GM19438 (cell line): ENCODE results near the gene GLCCI1.
"Not testable (repeated sequence)": the region's sequence is repeated elsewhere in the genome, so short reads cannot be mapped to it uniquely, and the experiment has no call there.

Experiments
- ATAC-seq: cut with Tn5 transposase; IDR thresholded peaks from one replicate; pipeline ENCODE4 v1.9.1; 2021; ENCODE audit warnings: low read depth; ENCODE audit not compliant: unreplicated experiment

The GLCCI1 gene

GRCh38 chr7:8042796-8043535 lies 74.4 kb downstream of the GLCCI1 start:
- ATAC-seq = no peak

- ATAC-seq = no peak
These were observed 76.3 kb downstream of the GLCCI1 start for GRCh38 chr7:8044761-8045430.

GRCh38 chr7:8048067-8048466 lies 79.5 kb downstream of the GLCCI1 start:
- not testable (repeated sequence) for ATAC-seq

GRCh38 chr7:8051373-8051772 lies 82.8 kb downstream of the GLCCI1 start:
- ATAC-seq = no peak

GRCh38 chr7:8051998-8052397 lies 83.4 kb downstream of the GLCCI1 start:
- no peak for ATAC-seq

GRCh38 chr7:8052824-8053223 lies 84.2 kb downstream of the GLCCI1 start:
- no peak for ATAC-seq

- ATAC-seq = no peak
These were observed 87.8 kb downstream of the GLCCI1 start for GRCh38 chr7:8056439-8056838.

GRCh38 chr7:8057566-8057965 lies 89.0 kb downstream of the GLCCI1 start:
- ATAC-seq = no peak

- no peak for ATAC-seq
These were observed 89.7 kb downstream of the GLCCI1 start for GRCh38 chr7:8058322-8058721.

GRCh38 chr7:8058852-8059251 lies 90.3 kb downstream of the GLCCI1 start:
- no peak for ATAC-seq

GRCh38 chr7:8060241-8060640 lies 91.6 kb downstream of the GLCCI1 start:
- no peak for ATAC-seq

- not testable (repeated sequence) for ATAC-seq
These were observed 94.7 kb downstream of the GLCCI1 start for GRCh38 chr7:8063300-8063699.

- no peak for ATAC-seq
These were observed 95.2 kb downstream of the GLCCI1 start for GRCh38 chr7:8063706-8064297.

GRCh38 chr7:8064828-8065227 lies 96.2 kb downstream of the GLCCI1 start:
- ATAC-seq = no peak

GRCh38 chr7:8065356-8065813 lies 96.8 kb downstream of the GLCCI1 start:
- no peak for ATAC-seq

- ATAC-seq = no peak
These were observed 100.5 kb downstream of the GLCCI1 start for GRCh38 chr7:8068892-8069686.

- ATAC-seq = no peak
These were observed 102.0 kb downstream of the GLCCI1 start for GRCh38 chr7:8070451-8071180.

- no peak for ATAC-seq
These were observed 109.8 kb downstream of the GLCCI1 start for GRCh38 chr7:8078418-8078817.

- ATAC-seq = no peak
These were observed 114.2 kb downstream of the GLCCI1 start for GRCh38 chr7:8082762-8083161.

GRCh38 chr7:8084836-8085235 lies 116.2 kb downstream of the GLCCI1 start:
- ATAC-seq = no peak
